GM23338 (cell line): ENCODE results near the gene GPRASP1. TPM values are rescaled to one million over a fixed set of nuclear protein-coding genes. Genes with fewer than 3 reads are reported as not detected.

ENCODE experiments used
- ATAC-seq: fragments of 200-7000 bp; cut with Tn5 transposase; 3 replicates; pipeline ENCODE4 v1.9.1; 2020
- DNase-seq: peaks from one replicate; pipeline ENCODE4 v3.0.0-alpha.2; 2015; ENCODE audit warnings: low spot score
- H2AFZ ChIP-seq: fragments of 200-600 bp; sonication (generic); 2 replicates; pipeline ENCODE4 v1.8.0; 2016; ENCODE audit warnings: antibody characterized with exemption, mild to moderate bottlenecking, moderate library complexity
- H3F3A ChIP-seq: fragments of 200-600 bp; sonication (generic); replicated peaks from 2 replicates; pipeline ENCODE4 v1.8.0; 2017; ENCODE audit warnings: antibody characterized with exemption, mixed run types, low read depth
- H3K27ac ChIP-seq: fragments of 200-600 bp; sonication (generic); 2 replicates; pipeline ENCODE4 v1.6.1; 2016; ENCODE audit warnings: low read depth
- H3K27me3 ChIP-seq: fragments of 200-600 bp; sonication (generic); 2 replicates; pipeline ENCODE4 v1.8.0; 2016; ENCODE audit warnings: mild to moderate bottlenecking, mixed run types, moderate library complexity; ENCODE audit not compliant: insufficient read depth
- H3K36me3 ChIP-seq: fragments of 200-600 bp; sonication (generic); 2 replicates; pipeline ENCODE4 v1.8.0; 2016; ENCODE audit warnings: mild to moderate bottlenecking; ENCODE audit not compliant: insufficient read depth
- H3K4me1 ChIP-seq: fragments of 200-600 bp; sonication (generic); 2 replicates; pipeline ENCODE4 v1.8.0; 2016; ENCODE audit warnings: mild to moderate bottlenecking, moderate library complexity; ENCODE audit not compliant: insufficient read depth
- H3K4me2 ChIP-seq: fragments of 200-600 bp; sonication (generic); 2 replicates; pipeline ENCODE4 v1.7.1; 2017; ENCODE audit warnings: mixed run types
- H3K4me3 ChIP-seq: fragments of 200-600 bp; sonication (generic); 2 replicates; pipeline ENCODE4 v1.6.1; 2016; ENCODE audit warnings: mixed run types
- H3K79me2 ChIP-seq: fragments of 200-600 bp; sonication (generic); replicated peaks from 2 replicates; pipeline ENCODE4 v1.8.0; 2017; ENCODE audit warnings: mild to moderate bottlenecking; ENCODE audit not compliant: insufficient read depth
- H3K9me2 ChIP-seq: fragments of 200-600 bp; sonication (generic); 2 replicates; pipeline ENCODE4 v1.8.0; 2017; ENCODE audit not compliant: insufficient read depth
- H4K20me1 ChIP-seq: fragments of 200-600 bp; sonication (generic); replicated peaks from 2 replicates; pipeline ENCODE4 v1.8.0; 2017; ENCODE audit warnings: mild to moderate bottlenecking; ENCODE audit not compliant: insufficient read depth
- H3K27ac Mint-ChIP-seq: 2 replicates; pipeline ENCODE4 v1.8.0; 2020; ENCODE audit warnings: inconsistent platforms, mild to moderate bottlenecking, moderate library complexity, mixed read lengths
- H3K27me3 Mint-ChIP-seq: 3 replicates; pipeline ENCODE4 v1.8.0; 2022; ENCODE audit warnings: low read depth, mild to moderate bottlenecking, moderate library complexity, mixed read lengths, inconsistent platforms; ENCODE audit not compliant: insufficient read depth, poor library complexity
- H3K36me3 Mint-ChIP-seq: 3 replicates; pipeline ENCODE4 v1.8.0; 2021; ENCODE audit warnings: low read depth, mild to moderate bottlenecking, inconsistent platforms, moderate library complexity, mixed read lengths
- H3K4me1 Mint-ChIP-seq: 3 replicates; pipeline ENCODE4 v1.8.0; 2020; ENCODE audit warnings: mild to moderate bottlenecking, inconsistent platforms, mixed read lengths
- H3K4me3 Mint-ChIP-seq: 3 replicates; pipeline ENCODE4 v1.8.0; 2021; ENCODE audit warnings: moderate library complexity, mild to moderate bottlenecking, inconsistent platforms, mixed read lengths
- H3K9me3 Mint-ChIP-seq: 3 replicates; pipeline ENCODE4 v1.8.0; 2020; ENCODE audit warnings: moderate library complexity, mild to moderate bottlenecking, inconsistent platforms, mixed read lengths
- CREB1 ChIP-seq: fragments of 250-450 bp; sonication (Bioruptor Pico); IDR thresholded peaks from 2 replicates; pipeline ENCODE4 v1.5.0; 2020; ENCODE audit warnings: low read depth, mild to moderate bottlenecking, moderate library complexity
- ETS1 ChIP-seq: IDR thresholded peaks from 2 replicates; pipeline ENCODE4 v1.6.1; 2016; ENCODE audit warnings: antibody characterized with exemption
- EZH2phosphoT487 ChIP-seq: fragments of 200-600 bp; sonication (generic); IDR thresholded peaks from one replicate; pipeline ENCODE4 v1.8.1; 2018; ENCODE audit warnings: antibody characterized with exemption; ENCODE audit not compliant: unreplicated experiment
- JUNB ChIP-seq: IDR thresholded peaks from one replicate; pipeline ENCODE4 v1.6.1; 2016; ENCODE audit warnings: antibody characterized with exemption; ENCODE audit not compliant: unreplicated experiment
- NANOG ChIP-seq: IDR thresholded peaks from 2 replicates; pipeline ENCODE4 v1.6.1; 2016; ENCODE audit warnings: antibody characterized with exemption, borderline replicate concordance
- POLR2AphosphoS5 ChIP-seq: IDR thresholded peaks from 2 replicates; pipeline ENCODE4 v1.6.1; 2016; ENCODE audit warnings: antibody characterized with exemption, low read depth
- STAT1 ChIP-seq: IDR thresholded peaks from one replicate; pipeline ENCODE4 v1.6.1; 2016; ENCODE audit warnings: antibody characterized with exemption; ENCODE audit not compliant: unreplicated experiment
- ZNF331 ChIP-seq: fragments of 250-450 bp; sonication (Bioruptor Pico); IDR thresholded peaks from 2 replicates; pipeline ENCODE4 v1.5.0; 2020; ENCODE audit warnings: low read depth, mild to moderate bottlenecking, moderate library complexity
- polyA plus RNA-seq: library from polyadenylated mRNA; unstranded; fragments of >200 nt; fragmentation: Nextera tagmentation; extraction: Ambion mirVana; gene quantifications from 2 replicates; pipeline ENCODE4 v1.2.1, GENCODE V29; 2016
- total RNA-seq: library from RNA; depleted of rRNA; stranded (reverse); fragments of >200 nt; shearing (Covaris generic); gene quantifications from 2 replicates; pipeline ENCODE4 v1.2.3, GENCODE V29; 2014
- TF ChIP-seq, protein P1 (sequence below): IDR thresholded peaks from one replicate; pipeline ENCODE4 v1.6.1; 2018; ENCODE audit warnings: antibody characterized with exemption; ENCODE audit not compliant: unreplicated experiment
- TF ChIP-seq, protein P2 (sequence below), 2 experiments: fragments of 200-600 bp in 1 of 2; sonication (generic) in 1 of 2; conservative IDR thresholded peaks; 2 replicates each; pipeline versions ENCODE4 v1.5.1 to v1.6.1; 2016 to 2017; ENCODE audit warnings: antibody characterized with exemption in 2 of 2, low read depth in 2 of 2, mild to moderate bottlenecking in 2 of 2, moderate library complexity in 1 of 2

Gene GPRASP1
- total and polyA plus RNA-seq, 2 experiments from 2014 or later = 0.45 to 1.9 TPM

DNA sequence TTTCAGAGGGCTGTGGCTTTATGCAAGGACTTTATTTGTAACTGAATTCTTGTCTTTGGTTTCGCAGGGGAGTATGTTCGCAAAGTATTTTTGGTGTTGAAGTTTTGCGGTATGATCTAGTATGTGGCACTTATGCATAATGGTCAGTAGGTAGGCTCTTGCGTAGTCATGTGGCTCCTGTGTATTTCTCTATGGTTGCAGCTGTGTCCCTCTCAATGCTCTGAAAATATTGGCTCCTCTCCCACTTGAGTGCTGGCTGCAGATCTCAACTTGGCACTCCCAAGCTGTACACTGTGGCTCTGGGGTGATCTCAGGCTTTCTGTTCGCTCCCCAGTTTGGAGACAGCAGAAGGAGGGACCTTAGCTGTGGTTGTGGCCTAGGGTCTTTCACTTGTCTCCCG, 27.2 kb upstream of the GPRASP1 start:
- Histone ChIP-seq H3K9me2 (no peaks in the 10 kb centered on the region), H2AFZ (no peak overlapping the region), H3K4me1 (no peaks in the 10 kb centered on the region), H3F3A (no peaks in the 10 kb centered on the region), H4K20me1 (no peaks in the 10 kb centered on the region), H3K4me3 (no peak overlapping the region), H3K36me3 (no peaks in the 10 kb centered on the region), H3K4me2 (no peak overlapping the region), H3K79me2 (peaks cover 4% of the 10 kb centered on the region), H3K27ac (no peak overlapping the region), H3K27me3 (no peaks in the 10 kb centered on the region)
- peaks cover 20% of the 10 kb centered on the region for H3K9me3 Mint-ChIP-seq
- ATAC-seq (no peak), DNase-seq (no peak)
- no peaks in the 10 kb centered on the region for H3K4me1 Mint-ChIP-seq
- TF ChIP-seq POLR2AphosphoS5 = no peak
- TF ChIP-seq, protein P1, sequence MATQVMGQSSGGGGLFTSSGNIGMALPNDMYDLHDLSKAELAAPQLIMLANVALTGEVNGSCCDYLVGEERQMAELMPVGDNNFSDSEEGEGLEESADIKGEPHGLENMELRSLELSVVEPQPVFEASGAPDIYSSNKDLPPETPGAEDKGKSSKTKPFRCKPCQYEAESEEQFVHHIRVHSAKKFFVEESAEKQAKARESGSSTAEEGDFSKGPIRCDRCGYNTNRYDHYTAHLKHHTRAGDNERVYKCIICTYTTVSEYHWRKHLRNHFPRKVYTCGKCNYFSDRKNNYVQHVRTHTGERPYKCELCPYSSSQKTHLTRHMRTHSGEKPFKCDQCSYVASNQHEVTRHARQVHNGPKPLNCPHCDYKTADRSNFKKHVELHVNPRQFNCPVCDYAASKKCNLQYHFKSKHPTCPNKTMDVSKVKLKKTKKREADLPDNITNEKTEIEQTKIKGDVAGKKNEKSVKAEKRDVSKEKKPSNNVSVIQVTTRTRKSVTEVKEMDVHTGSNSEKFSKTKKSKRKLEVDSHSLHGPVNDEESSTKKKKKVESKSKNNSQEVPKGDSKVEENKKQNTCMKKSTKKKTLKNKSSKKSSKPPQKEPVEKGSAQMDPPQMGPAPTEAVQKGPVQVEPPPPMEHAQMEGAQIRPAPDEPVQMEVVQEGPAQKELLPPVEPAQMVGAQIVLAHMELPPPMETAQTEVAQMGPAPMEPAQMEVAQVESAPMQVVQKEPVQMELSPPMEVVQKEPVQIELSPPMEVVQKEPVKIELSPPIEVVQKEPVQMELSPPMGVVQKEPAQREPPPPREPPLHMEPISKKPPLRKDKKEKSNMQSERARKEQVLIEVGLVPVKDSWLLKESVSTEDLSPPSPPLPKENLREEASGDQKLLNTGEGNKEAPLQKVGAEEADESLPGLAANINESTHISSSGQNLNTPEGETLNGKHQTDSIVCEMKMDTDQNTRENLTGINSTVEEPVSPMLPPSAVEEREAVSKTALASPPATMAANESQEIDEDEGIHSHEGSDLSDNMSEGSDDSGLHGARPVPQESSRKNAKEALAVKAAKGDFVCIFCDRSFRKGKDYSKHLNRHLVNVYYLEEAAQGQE = no peak
- no peak for TF ChIP-seq JUNB
- TF ChIP-seq STAT1 = no peak
- TF ChIP-seq ZNF331 (CRISPR knock-in tag) = no peak
- H3K36me3 Mint-ChIP-seq = peaks cover 32% of the 10 kb centered on the region; the same call in 2 of the 3 replicates
- no peak overlapping the region for H3K27ac Mint-ChIP-seq
- peaks cover 3% of the 10 kb centered on the region for H3K27me3 Mint-ChIP-seq
- no peak overlapping the region for H3K4me3 Mint-ChIP-seq

DNA sequence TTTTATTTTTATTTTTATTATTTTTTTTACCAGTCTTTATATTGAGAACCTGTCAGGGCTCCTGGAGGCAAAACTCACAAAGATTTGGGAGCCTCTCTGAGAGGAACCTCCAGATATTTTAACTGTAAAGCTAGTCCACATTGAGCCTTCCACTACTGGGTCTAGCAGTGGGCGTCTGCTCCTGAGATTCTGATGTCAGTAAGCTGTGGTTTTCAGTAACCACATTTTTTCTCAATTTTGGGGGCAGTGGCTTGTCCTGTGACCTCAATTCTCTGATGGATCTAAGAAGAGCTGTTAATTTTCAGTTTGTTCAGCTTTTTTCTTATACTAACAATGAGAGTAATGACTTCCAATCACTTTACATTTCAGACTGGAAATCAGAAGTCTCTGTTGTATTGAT, 23.6 kb upstream of the GPRASP1 start:
- peaks cover 3% of the 10 kb centered on the region for H3K27me3 Mint-ChIP-seq
- no peaks in the 10 kb centered on the region for H3K27me3 ChIP-seq
- no peak overlapping the region for H3K4me3 ChIP-seq
- no peaks in the 10 kb centered on the region for H3K9me2 ChIP-seq
- H3K79me2 ChIP-seq = no peaks in the 10 kb centered on the region
- no peak for DNase-seq
- H4K20me1 ChIP-seq = no peaks in the 10 kb centered on the region
- H3F3A ChIP-seq = no peaks in the 10 kb centered on the region
- H3K4me2 ChIP-seq = no peak overlapping the region
- H3K9me3 Mint-ChIP-seq = no peaks in the 10 kb centered on the region; the same call in 2 of the 3 replicates
- H3K27ac ChIP-seq = no peak overlapping the region
- no peak overlapping the region for H3K4me3 Mint-ChIP-seq
- ATAC-seq = no peak
- H3K4me1 Mint-ChIP-seq = no peaks in the 10 kb centered on the region
- H2AFZ ChIP-seq = no peak overlapping the region
- no peak overlapping the region for H3K27ac Mint-ChIP-seq
- 0 out of 3 replicates have a peak, but pooled peaks cover 5% of the 10 kb centered on the region for H3K36me3 Mint-ChIP-seq
- H3K36me3 ChIP-seq = no peaks in the 10 kb centered on the region
- H3K4me1 ChIP-seq = no peaks in the 10 kb centered on the region
- TF ChIP-seq CREB1 (CRISPR knock-in tag) (no peak), JUNB (no peak), NANOG (no peak), STAT1 (no peak), ZNF331 (CRISPR knock-in tag) (no peak), EZH2phosphoT487 (no peak), ETS1 (no peak)
- TF ChIP-seq, protein P2, sequence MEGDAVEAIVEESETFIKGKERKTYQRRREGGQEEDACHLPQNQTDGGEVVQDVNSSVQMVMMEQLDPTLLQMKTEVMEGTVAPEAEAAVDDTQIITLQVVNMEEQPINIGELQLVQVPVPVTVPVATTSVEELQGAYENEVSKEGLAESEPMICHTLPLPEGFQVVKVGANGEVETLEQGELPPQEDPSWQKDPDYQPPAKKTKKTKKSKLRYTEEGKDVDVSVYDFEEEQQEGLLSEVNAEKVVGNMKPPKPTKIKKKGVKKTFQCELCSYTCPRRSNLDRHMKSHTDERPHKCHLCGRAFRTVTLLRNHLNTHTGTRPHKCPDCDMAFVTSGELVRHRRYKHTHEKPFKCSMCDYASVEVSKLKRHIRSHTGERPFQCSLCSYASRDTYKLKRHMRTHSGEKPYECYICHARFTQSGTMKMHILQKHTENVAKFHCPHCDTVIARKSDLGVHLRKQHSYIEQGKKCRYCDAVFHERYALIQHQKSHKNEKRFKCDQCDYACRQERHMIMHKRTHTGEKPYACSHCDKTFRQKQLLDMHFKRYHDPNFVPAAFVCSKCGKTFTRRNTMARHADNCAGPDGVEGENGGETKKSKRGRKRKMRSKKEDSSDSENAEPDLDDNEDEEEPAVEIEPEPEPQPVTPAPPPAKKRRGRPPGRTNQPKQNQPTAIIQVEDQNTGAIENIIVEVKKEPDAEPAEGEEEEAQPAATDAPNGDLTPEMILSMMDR (conservative IDR thresholded peaks at IDR 0.05; ENCODE audit: low read depth in 2 of 2) = no peak
